ENCODE measurements around the gene PPEF2.

The PPEF2 gene

DNA sequence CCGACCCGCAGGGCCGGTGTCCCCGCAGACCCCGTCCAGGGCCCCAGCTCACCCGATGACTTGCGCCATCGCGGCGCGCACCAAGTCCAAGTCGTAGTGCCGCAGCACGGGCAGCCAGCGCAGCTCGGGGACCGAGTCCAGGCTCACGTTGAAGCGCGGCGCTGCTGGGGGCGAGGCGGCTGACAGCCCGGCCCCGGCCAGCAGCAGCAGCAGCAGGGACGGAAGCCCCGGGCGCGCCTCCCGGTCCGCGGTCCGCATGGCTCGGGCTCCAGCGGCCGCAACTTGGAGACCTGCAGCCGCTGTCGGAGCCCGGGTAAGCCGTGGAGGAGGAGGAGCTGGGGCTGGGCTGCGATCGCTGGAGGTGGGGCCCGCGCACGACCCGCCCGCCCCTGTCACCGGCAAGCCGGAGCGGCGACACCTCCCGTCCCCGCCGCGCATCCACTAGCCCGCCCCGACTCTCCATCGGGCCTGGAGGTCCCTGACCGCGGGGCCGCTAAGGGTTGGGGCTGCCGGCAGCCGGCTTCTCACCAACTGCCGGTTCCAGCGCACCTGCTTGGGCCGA is 38.5 kb upstream of the PPEF2 start, which contains the start of gene NAAA:
Gene NAAA (minus strand): TSS at position 322 of the 562 bp plus-strand sequence. CDS start 64 bp downstream, at position 258.
- Histone ChIP-seq H3K27me3 (replicated peaks; ENCODE audit: insufficient read depth, low read length) (no peaks in the 10 kb centered on the region), H3K9me3 (replicated peaks; ENCODE audit: insufficient read depth, low read length) (no peaks in the 10 kb centered on the region), H3K9ac (ENCODE audit: low read length) (peak within 1 kb of the TSS; percentile 62), H3K36me3 (replicated peaks; ENCODE audit: insufficient read depth, low read length) (no peaks in the 10 kb centered on the region), H3K27ac (ENCODE audit: low read length) (peak within 1 kb of the TSS; percentile 56; the same call in 1 of the 2 replicates), H3K4me2 (ENCODE audit: low read depth, low read length) (peak within 1 kb of the TSS; percentile 80), H3K4me1 (ENCODE audit: low read length) (no peaks in the 10 kb centered on the region; the same call in 1 of the 2 replicates), H3F3A (ENCODE audit: insufficient read depth, low read length) (peaks cover 13% of the 10 kb centered on the region), H3K4me3 (ENCODE audit: low read length) (peak within 1 kb of the TSS; percentile 73), H2AFZ (ENCODE audit: low read length) (peak within 1 kb of the TSS; percentile 67), H3K9me2 (replicated peaks; ENCODE audit: insufficient read depth, low read length) (no peaks in the 10 kb centered on the region), H4K20me1 (ENCODE audit: insufficient read depth, low read length) (no peaks in the 10 kb centered on the region), H3K79me2 (ENCODE audit: low read length) (no peaks in the 10 kb centered on the region)
- TF ChIP-seq EZH2 (optimal IDR thresholded peaks at IDR 0.05; ENCODE audit: low read depth, low read length) = no peak
- TF ChIP-seq, protein P1, sequence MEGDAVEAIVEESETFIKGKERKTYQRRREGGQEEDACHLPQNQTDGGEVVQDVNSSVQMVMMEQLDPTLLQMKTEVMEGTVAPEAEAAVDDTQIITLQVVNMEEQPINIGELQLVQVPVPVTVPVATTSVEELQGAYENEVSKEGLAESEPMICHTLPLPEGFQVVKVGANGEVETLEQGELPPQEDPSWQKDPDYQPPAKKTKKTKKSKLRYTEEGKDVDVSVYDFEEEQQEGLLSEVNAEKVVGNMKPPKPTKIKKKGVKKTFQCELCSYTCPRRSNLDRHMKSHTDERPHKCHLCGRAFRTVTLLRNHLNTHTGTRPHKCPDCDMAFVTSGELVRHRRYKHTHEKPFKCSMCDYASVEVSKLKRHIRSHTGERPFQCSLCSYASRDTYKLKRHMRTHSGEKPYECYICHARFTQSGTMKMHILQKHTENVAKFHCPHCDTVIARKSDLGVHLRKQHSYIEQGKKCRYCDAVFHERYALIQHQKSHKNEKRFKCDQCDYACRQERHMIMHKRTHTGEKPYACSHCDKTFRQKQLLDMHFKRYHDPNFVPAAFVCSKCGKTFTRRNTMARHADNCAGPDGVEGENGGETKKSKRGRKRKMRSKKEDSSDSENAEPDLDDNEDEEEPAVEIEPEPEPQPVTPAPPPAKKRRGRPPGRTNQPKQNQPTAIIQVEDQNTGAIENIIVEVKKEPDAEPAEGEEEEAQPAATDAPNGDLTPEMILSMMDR (IDR thresholded peaks at IDR 0.05; ENCODE audit: low read length) = peak; percentile 5; the same call in 1 of the 2 replicates
- peak; percentile 85 for DNase-seq

- H3K27me3 ChIP-seq (replicated peaks; ENCODE audit: insufficient read depth, low read length) = no peaks in the 10 kb centered on the region
- H3K9ac ChIP-seq (ENCODE audit: low read length) = peak overlapping the region; percentile 62
- peak overlapping the region; percentile 73 for H3K4me3 ChIP-seq (ENCODE audit: low read length)
- TF ChIP-seq EZH2phosphoT487 (IDR thresholded peaks at IDR 0.05; ENCODE audit: low read length) = no peak
- no peak for TF ChIP-seq EZH2 (optimal IDR thresholded peaks at IDR 0.05; ENCODE audit: low read depth, low read length)
- TF ChIP-seq, protein P1 (IDR thresholded peaks at IDR 0.05; ENCODE audit: low read length) = no peak
- H3F3A ChIP-seq (ENCODE audit: insufficient read depth, low read length) = peaks cover 13% of the 10 kb centered on the region
- H3K9me2 ChIP-seq (replicated peaks; ENCODE audit: insufficient read depth, low read length) = no peaks in the 10 kb centered on the region
- no peaks in the 10 kb centered on the region; the same call in 1 of the 2 replicates for H3K4me1 ChIP-seq (ENCODE audit: low read length)
- H3K79me2 ChIP-seq (ENCODE audit: low read length) = no peaks in the 10 kb centered on the region
- no peaks in the 10 kb centered on the region for H4K20me1 ChIP-seq (ENCODE audit: insufficient read depth, low read length)
- H3K4me2 ChIP-seq (ENCODE audit: low read depth, low read length) = peak overlapping the region; percentile 80
- peak overlapping the region; percentile 67 for H2AFZ ChIP-seq (ENCODE audit: low read length)
- H3K36me3 ChIP-seq (replicated peaks; ENCODE audit: insufficient read depth, low read length) = no peaks in the 10 kb centered on the region
- peak; percentile 82 for DNase-seq
- no peaks in the 10 kb centered on the region for H3K9me3 ChIP-seq (replicated peaks; ENCODE audit: insufficient read depth, low read length)
- peak overlapping the region; percentile 56; the same call in 1 of the 2 replicates for H3K27ac ChIP-seq (ENCODE audit: low read length)
Observed at GRCh38 chr4:75939890-75940691, 37.8 kb upstream of the PPEF2 start.

GRCh38 chr4:75935628-75936027 is 33.4 kb upstream of the PPEF2 start:
- no peak overlapping the region for H3K4me2 ChIP-seq (ENCODE audit: low read depth, low read length)
- H3K27me3 ChIP-seq (replicated peaks; ENCODE audit: insufficient read depth, low read length) = no peaks in the 10 kb centered on the region
- H3K9me2 ChIP-seq (replicated peaks; ENCODE audit: insufficient read depth, low read length) = no peaks in the 10 kb centered on the region
- H3K9ac ChIP-seq (ENCODE audit: low read length) = no peak overlapping the region
- H3K4me1 ChIP-seq (ENCODE audit: low read length) = no peaks in the 10 kb centered on the region; the same call in 1 of the 2 replicates
- TF ChIP-seq EZH2phosphoT487 (IDR thresholded peaks at IDR 0.05; ENCODE audit: low read length) = no peak
- TF ChIP-seq EZH2 (optimal IDR thresholded peaks at IDR 0.05; ENCODE audit: low read depth, low read length) = no peak
- TF ChIP-seq, protein P1 (IDR thresholded peaks at IDR 0.05; ENCODE audit: low read length) = no peak
- no peaks in the 10 kb centered on the region for H3K79me2 ChIP-seq (ENCODE audit: low read length)
- H2AFZ ChIP-seq (ENCODE audit: low read length) = no peak overlapping the region
- peaks cover 4% of the 10 kb centered on the region; the same call in 1 of the 2 replicates for H3F3A ChIP-seq (ENCODE audit: insufficient read depth, low read length)
- H4K20me1 ChIP-seq (ENCODE audit: insufficient read depth, low read length) = no peaks in the 10 kb centered on the region
- no peaks in the 10 kb centered on the region for H3K9me3 ChIP-seq (replicated peaks; ENCODE audit: insufficient read depth, low read length)
- DNase-seq = no peak
- no peak overlapping the region for H3K4me3 ChIP-seq (ENCODE audit: low read length)
- H3K27ac ChIP-seq (ENCODE audit: low read length) = no peak overlapping the region
- H3K36me3 ChIP-seq (replicated peaks; ENCODE audit: insufficient read depth, low read length) = no peaks in the 10 kb centered on the region
